ENCODE results near the gene DCDC2C.

- TF ChIP-seq CTCF (conservative IDR thresholded peaks at IDR 0.05) = no peak
- no peak for TF ChIP-seq EZH2 (IDR thresholded peaks at IDR 0.05; ENCODE audit: low read depth)
Observed at GRCh38 chr2:3666613-3666975, 36.8 kb upstream of the DCDC2C start.

All from PC-9 (cell line).